Measurements from ENCODE around the gene ABCC10.
"Not testable (repeated sequence)": the region's sequence is repeated elsewhere in the genome, so short reads cannot be mapped to it uniquely, and the experiment has no call there.

ABCC10 gene

DNA sequence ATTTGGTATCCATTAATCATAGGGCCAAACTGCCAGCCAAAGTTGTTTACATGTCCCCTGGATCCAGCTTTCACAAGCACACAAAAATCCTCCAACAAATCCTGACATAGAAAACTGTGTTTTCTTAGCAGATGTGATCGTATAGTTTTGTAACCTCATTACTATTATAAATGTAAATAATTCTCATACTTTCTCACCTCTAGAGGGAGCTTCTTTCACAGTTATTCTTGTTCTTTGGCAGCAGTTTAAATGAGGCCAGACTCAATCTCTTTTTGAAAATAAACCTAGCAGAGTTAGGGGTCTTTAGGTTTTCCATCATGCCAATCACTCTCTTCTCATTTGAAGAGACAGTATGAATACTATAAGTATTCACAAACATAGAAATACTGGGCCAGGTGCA, 40.8 kb upstream of the ABCC10 start:
- no peak overlapping the region for H3K23ac ChIP-seq (ENCODE audit: low read length)
- no peak overlapping the region for H3K56ac ChIP-seq (ENCODE audit: low read length)
- H3K4me3 ChIP-seq (ENCODE audit: low read length), result no peak overlapping the region
- no peak overlapping the region for H2BK15ac ChIP-seq (replicated peaks; ENCODE audit: low read depth)
- H4K5ac ChIP-seq (ENCODE audit: low read length), result no peak overlapping the region
- no peak overlapping the region for H4K8ac ChIP-seq (ENCODE audit: low read depth, low read length)
- no peak overlapping the region for H2BK5ac ChIP-seq (ENCODE audit: low read length)
- no peak overlapping the region for H3K9ac ChIP-seq (ENCODE audit: low read length)
- DNase-seq, result no peak
- no CpG with 5 or more reads among the region's 1 CpG for WGBS (ENCODE audit: extremely low coverage, insufficient coverage, low lambda C conversion rate)
- H3K27ac ChIP-seq (ENCODE audit: low read depth, low read length), result no peak overlapping the region
- no peak overlapping the region for H3K4me2 ChIP-seq (ENCODE audit: low read length)
- H3K27me3 ChIP-seq (ENCODE audit: insufficient read depth, low read length, poor library complexity), result no peaks in the 10 kb centered on the region
- no peak overlapping the region for H2BK120ac ChIP-seq (ENCODE audit: low read depth, low read length)
- no peaks in the 10 kb centered on the region for H3K79me2 ChIP-seq (ENCODE audit: control insufficient read depth, insufficient read depth, low read length)
- H2AK5ac ChIP-seq (ENCODE audit: low read length), result no peak overlapping the region
- H3K36me3 ChIP-seq (ENCODE audit: control insufficient read depth, insufficient read depth, low read length), result no peaks in the 10 kb centered on the region
- H3K79me1 ChIP-seq (ENCODE audit: low read length), result no peaks in the 10 kb centered on the region
- H3K4me1 ChIP-seq (ENCODE audit: control insufficient read depth, low read depth, low read length), result no peaks in the 10 kb centered on the region
- no peak overlapping the region for H3K18ac ChIP-seq (ENCODE audit: low read length)
- no peak overlapping the region for H3K4ac ChIP-seq (ENCODE audit: low read depth, low read length)

DNA sequence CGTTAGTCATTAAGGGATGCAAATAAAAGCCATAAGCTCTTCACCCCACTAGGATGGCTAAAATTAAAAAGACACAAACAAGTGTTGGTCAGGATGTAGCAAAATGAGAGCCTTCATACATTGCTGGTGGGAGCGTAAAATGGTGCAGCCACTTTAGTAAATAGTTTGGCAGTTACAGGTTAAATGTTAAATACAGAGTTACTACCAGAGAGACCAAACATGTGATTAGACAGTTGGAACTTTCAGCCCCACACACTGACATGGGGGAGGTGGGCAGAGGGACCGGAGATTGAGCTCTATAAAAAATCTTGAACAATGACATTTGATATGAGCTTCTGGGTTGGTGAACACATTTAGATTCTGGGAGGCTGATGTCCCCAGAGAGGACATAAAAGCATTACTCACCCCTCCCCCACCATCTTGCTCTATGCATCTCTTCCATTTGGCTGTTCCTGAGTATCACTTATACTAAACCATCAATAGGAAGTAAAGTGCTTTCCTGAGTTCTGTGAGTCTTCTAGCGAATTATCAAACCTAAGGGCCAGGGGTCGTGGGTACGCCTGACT, 37.5 kb upstream of the ABCC10 start:
- Histone ChIP-seq H3K9ac (ENCODE audit: low read length) (no peak overlapping the region), H3K4me1 (ENCODE audit: control insufficient read depth, low read depth, low read length) (no peaks in the 10 kb centered on the region), H3K4me3 (ENCODE audit: low read length) (no peak overlapping the region), H3K27me3 (ENCODE audit: insufficient read depth, low read length, poor library complexity) (no peaks in the 10 kb centered on the region), H2BK120ac (ENCODE audit: low read depth, low read length) (no peak overlapping the region), H3K79me2 (ENCODE audit: control insufficient read depth, insufficient read depth, low read length) (no peaks in the 10 kb centered on the region), H3K4me2 (ENCODE audit: low read length) (no peak overlapping the region), H3K79me1 (ENCODE audit: low read length) (no peaks in the 10 kb centered on the region), H3K4ac (ENCODE audit: low read depth, low read length) (no peak overlapping the region), H3K36me3 (ENCODE audit: control insufficient read depth, insufficient read depth, low read length) (no peaks in the 10 kb centered on the region), H3K23ac (ENCODE audit: low read length) (no peak overlapping the region), H4K8ac (ENCODE audit: low read depth, low read length) (no peak overlapping the region), H3K27ac (ENCODE audit: low read depth, low read length) (no peak overlapping the region), H2AK5ac (ENCODE audit: low read length) (no peak overlapping the region), H2BK15ac (replicated peaks; ENCODE audit: low read depth) (no peak overlapping the region), H3K56ac (ENCODE audit: low read length) (no peak overlapping the region), H3K18ac (ENCODE audit: low read length) (no peak overlapping the region), H4K5ac (ENCODE audit: low read length) (no peak overlapping the region), H2BK5ac (ENCODE audit: low read length) (no peak overlapping the region)
- WGBS (ENCODE audit: extremely low coverage, insufficient coverage, low lambda C conversion rate), result no CpG with 5 or more reads among the region's 6 CpGs
- no peak for DNase-seq

DNA sequence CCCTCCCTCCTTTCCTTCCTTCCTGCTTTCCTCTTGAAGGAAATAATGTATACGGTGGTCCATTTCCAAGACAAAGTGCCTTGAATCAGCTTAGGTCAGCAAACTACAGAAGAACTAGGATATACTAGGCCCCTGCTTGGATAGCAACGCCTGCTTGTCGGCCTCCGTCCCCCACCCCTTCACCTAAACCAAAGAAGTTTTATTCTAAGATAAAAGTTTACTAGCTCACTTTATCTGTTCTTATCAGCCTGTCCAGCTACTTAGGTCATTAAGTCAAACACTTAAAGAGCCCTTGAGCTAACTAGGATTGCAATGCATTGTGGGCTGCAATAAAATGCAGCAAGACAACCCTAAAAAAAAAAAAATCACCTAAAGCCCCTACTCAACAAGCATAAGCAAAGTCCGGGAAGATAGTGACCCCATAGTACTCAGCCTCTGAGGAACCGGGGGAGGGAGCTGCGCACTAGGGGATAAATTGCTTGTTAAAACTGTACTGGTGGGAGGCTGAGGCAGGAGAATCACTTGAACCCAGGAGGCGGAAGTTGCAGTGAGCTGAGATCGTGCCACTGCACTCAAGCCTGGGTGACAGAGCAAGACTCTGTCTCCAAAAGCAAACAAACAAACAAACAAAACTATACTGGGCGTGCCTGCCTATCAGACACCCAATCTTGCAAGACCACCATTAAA, 36.4 kb upstream of the ABCC10 start:
- not testable (repeated sequence) for H3K79me2 ChIP-seq (ENCODE audit: control insufficient read depth, insufficient read depth, low read length); H3K27ac ChIP-seq (ENCODE audit: low read depth, low read length); H3K36me3 ChIP-seq (ENCODE audit: control insufficient read depth, insufficient read depth, low read length); H2AK5ac ChIP-seq (ENCODE audit: low read length); H2BK15ac ChIP-seq (replicated peaks; ENCODE audit: low read depth); H3K18ac ChIP-seq (ENCODE audit: low read length); H3K4me1 ChIP-seq (ENCODE audit: control insufficient read depth, low read depth, low read length); H3K4ac ChIP-seq (ENCODE audit: low read depth, low read length); H3K4me2 ChIP-seq (ENCODE audit: low read length); DNase-seq; H3K4me3 ChIP-seq (ENCODE audit: low read length); H3K79me1 ChIP-seq (ENCODE audit: low read length); H3K23ac ChIP-seq (ENCODE audit: low read length); H3K56ac ChIP-seq (ENCODE audit: low read length); H4K8ac ChIP-seq (ENCODE audit: low read depth, low read length); H3K27me3 ChIP-seq (ENCODE audit: insufficient read depth, low read length, poor library complexity); H2BK5ac ChIP-seq (ENCODE audit: low read length); H4K5ac ChIP-seq (ENCODE audit: low read length); H3K9ac ChIP-seq (ENCODE audit: low read length); H2BK120ac ChIP-seq (ENCODE audit: low read depth, low read length)
- no CpG with 5 or more reads among the region's 10 CpGs for WGBS (ENCODE audit: extremely low coverage, insufficient coverage, low lambda C conversion rate)

DNA sequence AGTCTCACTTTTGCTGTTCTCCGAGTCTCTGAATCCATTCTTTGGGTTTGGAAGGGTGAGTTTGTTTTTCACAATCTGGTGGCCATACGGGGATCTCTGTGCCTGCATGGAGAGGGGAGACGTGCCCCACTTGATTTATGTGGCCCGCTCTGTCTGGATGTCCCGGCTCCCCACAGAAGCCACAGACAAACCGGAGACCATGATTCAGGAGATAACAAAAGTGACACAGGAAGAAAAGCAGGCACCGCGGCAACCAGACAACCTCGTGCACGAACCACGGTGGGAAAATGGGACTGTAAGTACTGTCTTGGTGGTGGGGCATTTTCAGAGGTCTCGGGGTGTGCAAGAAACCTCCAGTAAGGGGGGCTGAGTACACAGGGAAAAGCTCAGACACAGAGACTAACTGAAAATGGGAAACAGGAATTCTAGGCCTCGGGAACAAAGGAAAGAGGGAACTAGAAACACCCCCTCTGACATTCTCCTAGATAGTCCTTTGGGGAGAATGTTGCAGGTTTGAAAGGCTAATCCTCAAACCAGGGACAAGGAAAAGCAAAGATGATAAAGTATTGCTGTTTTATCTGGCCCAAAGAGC, 35.8 kb upstream of the ABCC10 start:
- no peak overlapping the region for H3K4me2 ChIP-seq (ENCODE audit: low read length)
- no peaks in the 10 kb centered on the region for H3K79me2 ChIP-seq (ENCODE audit: control insufficient read depth, insufficient read depth, low read length)
- H4K5ac ChIP-seq (ENCODE audit: low read length), result no peak overlapping the region
- no peaks in the 10 kb centered on the region for H3K79me1 ChIP-seq (ENCODE audit: low read length)
- no peak overlapping the region for H3K9ac ChIP-seq (ENCODE audit: low read length)
- H2BK5ac ChIP-seq (ENCODE audit: low read length), result no peak overlapping the region
- no peaks in the 10 kb centered on the region for H3K36me3 ChIP-seq (ENCODE audit: control insufficient read depth, insufficient read depth, low read length)
- WGBS (ENCODE audit: extremely low coverage, insufficient coverage, low lambda C conversion rate), result no CpG with 5 or more reads among the region's 13 CpGs
- no peak for DNase-seq
- H3K4me3 ChIP-seq (ENCODE audit: low read length), result no peak overlapping the region
- H4K8ac ChIP-seq (ENCODE audit: low read depth, low read length), result no peak overlapping the region
- H3K27me3 ChIP-seq (ENCODE audit: insufficient read depth, low read length, poor library complexity), result no peaks in the 10 kb centered on the region
- no peak overlapping the region for H3K23ac ChIP-seq (ENCODE audit: low read length)
- no peaks in the 10 kb centered on the region for H3K4me1 ChIP-seq (ENCODE audit: control insufficient read depth, low read depth, low read length)
- no peak overlapping the region for H3K4ac ChIP-seq (ENCODE audit: low read depth, low read length)
- peak overlapping the region; percentile 42 for H3K56ac ChIP-seq (ENCODE audit: low read length)
- no peak overlapping the region for H2BK15ac ChIP-seq (replicated peaks; ENCODE audit: low read depth)
- no peak overlapping the region for H2AK5ac ChIP-seq (ENCODE audit: low read length)
- no peak overlapping the region for H3K18ac ChIP-seq (ENCODE audit: low read length)
- no peak overlapping the region for H2BK120ac ChIP-seq (ENCODE audit: low read depth, low read length)
- H3K27ac ChIP-seq (ENCODE audit: low read depth, low read length), result no peak overlapping the region

DNA sequence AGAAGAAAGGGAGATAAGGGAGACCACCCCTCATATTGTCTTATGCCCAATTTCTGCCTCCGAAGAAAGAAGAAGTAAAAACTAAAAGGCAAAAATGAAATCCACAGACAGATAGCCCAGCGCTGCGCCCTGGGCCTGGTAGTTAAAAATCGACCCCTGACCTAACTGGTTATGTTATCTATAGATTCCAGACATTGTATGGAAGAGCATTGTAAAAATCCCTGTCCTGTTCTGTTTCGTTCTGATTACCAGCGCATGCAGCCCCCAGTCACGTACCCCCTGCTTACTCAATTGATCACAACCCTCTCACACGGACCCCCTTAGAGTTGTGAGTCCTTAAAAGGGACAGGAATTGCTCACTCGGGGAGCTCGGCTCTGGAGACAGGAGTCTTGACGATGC, 34.2 kb upstream of the ABCC10 start:
- H3K27ac ChIP-seq (ENCODE audit: low read depth, low read length); H3K23ac ChIP-seq (ENCODE audit: low read length); H3K18ac ChIP-seq (ENCODE audit: low read length); H2BK5ac ChIP-seq (ENCODE audit: low read length); H2BK120ac ChIP-seq (ENCODE audit: low read depth, low read length); H3K79me2 ChIP-seq (ENCODE audit: control insufficient read depth, insufficient read depth, low read length); H3K27me3 ChIP-seq (ENCODE audit: insufficient read depth, low read length, poor library complexity); H3K9ac ChIP-seq (ENCODE audit: low read length); H2AK5ac ChIP-seq (ENCODE audit: low read length); H3K36me3 ChIP-seq (ENCODE audit: control insufficient read depth, insufficient read depth, low read length); H4K8ac ChIP-seq (ENCODE audit: low read depth, low read length); DNase-seq; H2BK15ac ChIP-seq (replicated peaks; ENCODE audit: low read depth); H3K4me2 ChIP-seq (ENCODE audit: low read length); H3K56ac ChIP-seq (ENCODE audit: low read length); H3K4me3 ChIP-seq (ENCODE audit: low read length); H3K4me1 ChIP-seq (ENCODE audit: control insufficient read depth, low read depth, low read length); H3K4ac ChIP-seq (ENCODE audit: low read depth, low read length); H3K79me1 ChIP-seq (ENCODE audit: low read length); H4K5ac ChIP-seq (ENCODE audit: low read length): not testable (repeated sequence)
- no CpG with 5 or more reads among the region's 11 CpGs for WGBS (ENCODE audit: extremely low coverage, insufficient coverage, low lambda C conversion rate)

All from mesendoderm (in vitro differentiated cells).